Medulla oblongata (tissue), 1 donor: ENCODE data around the gene FAF2.
"Not testable (repeated sequence)": the region's sequence is repeated elsewhere in the genome, so short reads cannot be mapped to it uniquely, and the experiment has no call there.

Source experiments
- DNase-seq: peaks from one replicate; pipeline ENCODE4 v3.0.0-alpha.2; 2015; ENCODE audit errors: extremely low spot score

The FAF2 gene, protein sequence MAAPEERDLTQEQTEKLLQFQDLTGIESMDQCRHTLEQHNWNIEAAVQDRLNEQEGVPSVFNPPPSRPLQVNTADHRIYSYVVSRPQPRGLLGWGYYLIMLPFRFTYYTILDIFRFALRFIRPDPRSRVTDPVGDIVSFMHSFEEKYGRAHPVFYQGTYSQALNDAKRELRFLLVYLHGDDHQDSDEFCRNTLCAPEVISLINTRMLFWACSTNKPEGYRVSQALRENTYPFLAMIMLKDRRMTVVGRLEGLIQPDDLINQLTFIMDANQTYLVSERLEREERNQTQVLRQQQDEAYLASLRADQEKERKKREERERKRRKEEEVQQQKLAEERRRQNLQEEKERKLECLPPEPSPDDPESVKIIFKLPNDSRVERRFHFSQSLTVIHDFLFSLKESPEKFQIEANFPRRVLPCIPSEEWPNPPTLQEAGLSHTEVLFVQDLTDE

DNA sequence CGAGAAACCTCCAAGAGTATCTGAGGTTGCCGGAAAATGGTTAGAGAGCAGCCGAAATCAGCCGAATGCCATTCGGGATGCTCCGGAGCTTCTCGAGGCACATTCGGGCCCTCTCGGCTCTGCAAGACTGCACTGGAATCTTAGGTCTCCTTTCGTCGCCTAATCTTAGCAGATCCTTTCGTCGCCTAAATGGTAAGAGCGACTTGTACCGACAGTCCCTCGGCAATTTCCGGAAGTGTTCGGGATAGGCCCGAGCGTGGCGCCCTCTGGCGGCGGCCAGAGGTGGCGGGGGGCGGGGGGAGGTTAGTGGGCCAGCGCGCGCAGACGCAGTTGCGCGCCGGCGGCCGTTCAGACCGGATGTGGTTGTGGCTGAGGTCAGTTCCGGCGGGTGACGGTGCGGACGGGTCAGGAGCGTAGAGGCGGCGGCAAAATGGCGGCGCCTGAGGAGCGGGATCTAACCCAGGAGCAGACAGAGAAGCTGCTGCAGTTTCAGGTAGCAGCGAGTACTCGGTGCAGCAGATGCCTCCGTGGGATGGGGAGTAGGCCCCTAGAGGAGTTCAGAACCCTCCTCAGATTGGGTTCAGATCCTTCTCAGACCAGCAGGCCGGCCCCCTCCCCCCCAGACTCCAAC lies at the start of gene FAF2:
Gene FAF2, plus strand, starts transcription at position 408 of the 631 bp plus-strand sequence. Its CDS starts 23 bp downstream, at position 431.
- peak; percentile 98 for DNase-seq

DNA sequence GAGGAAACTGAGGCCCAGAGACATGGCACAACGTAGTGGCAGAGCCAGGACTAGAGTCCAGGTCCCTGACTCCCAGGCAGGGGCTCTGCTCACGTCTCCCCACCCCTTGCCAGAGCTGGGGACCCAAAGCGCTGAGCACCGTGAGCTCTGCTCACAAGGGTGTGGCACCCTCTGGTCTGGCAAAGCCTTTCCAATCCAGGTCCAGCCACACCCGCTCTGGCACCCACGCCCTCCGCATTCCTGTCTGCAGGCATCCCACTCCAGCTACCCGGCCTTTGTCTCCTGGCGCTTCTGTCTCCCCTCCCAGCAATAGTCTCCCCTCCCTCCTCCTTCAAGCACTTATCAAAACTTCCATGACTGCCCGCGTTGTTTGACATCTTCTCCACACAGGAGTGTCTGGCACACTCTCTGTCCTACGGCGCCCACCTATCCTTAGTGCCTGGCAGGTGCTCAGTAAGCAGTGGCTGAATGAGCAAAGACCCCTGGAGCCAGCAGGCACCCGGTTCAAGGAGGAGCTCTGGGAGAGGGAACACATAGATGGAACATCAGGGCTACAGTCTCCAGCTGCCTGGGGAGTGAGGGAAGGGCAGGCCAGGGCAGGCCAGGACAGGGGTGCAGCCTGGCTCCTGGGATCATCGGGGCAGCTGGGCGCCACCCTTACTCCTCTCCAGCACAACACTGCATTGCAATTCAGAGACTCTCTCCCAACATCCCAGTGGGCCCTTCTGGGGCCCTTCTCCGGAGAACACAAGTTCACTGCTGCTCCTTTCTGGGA lies 47.6 kb upstream of the FAF2 start:
- DNase-seq: no peak

DNA sequence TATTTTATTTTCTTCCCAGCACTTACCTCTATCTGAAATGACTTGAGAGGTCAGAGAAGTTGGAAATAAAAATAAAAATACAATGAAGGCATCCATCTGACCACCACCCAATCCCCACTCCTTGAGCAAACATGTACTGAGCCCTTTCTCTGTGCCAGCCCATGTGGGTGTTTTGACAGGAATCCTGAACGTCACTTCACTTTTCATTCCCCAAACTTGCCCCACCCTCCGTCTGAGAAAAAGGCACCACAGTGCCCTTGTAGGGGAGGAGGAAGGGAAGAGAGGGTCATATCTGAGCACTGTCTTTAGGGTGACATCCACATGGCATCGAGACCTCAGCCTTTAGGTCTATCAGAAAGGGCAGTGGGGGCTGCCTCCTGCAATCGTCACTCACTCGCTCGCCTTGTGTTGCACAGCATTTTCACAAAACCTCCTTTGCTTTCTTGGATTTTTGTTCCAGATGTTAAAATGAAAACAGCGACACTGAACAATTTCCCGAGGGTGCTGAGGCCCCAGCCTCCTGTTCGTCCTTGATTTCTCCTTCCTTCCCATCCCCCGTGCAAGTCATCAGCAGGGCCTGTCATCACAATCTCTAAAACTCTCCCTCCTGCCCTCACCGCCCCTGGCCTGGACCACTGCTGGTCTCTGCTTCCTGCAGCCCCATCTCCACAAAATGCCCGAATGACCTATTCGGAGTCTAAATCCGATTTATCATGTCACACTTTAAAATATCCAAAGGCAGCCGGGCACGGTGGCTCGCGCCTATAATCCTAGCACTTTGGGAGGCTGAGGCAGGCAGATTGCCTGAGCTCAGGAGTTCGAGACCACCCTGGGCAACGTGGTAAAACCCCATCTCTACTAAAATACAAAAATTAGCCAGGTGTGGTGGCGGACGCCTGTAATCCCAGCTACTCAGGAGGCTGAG lies 46.6 kb upstream of the FAF2 start:
- DNase-seq: no peak

DNA sequence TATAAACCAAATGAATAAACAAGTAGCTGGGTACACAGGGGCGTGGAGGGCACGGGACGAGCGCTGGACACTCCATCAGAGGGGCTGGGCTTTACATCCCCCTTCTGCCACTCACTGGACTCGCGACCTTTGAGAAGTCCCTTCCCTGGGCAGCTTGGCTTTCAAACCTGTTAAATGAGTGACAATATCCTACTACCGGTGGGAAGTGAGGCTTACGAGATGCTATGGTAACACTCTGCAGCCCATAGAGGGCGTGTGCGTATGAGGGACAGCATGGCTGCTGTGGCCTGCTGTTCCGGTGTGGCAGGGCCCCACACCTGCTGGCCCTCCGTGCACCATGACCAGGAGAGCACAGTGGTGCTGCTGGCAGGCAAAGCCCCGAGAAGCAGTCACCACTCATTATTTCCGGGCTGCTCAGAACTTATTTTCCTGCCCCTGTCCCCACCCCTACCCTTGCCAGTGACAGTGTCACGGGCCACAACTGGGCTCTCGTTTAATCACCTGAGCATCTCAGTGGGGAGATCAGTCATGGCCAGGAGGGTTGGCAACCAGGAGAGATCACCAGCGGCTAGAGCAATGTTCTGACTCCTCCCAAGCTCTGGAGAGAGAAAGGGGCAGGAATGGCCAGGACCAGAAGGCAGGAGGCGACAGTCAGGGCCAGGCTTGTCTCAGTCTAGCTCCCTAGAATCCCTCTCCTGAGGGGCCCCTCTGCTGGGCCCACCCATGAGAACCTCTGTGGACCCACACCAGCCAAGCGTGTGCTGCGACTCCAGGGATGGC lies 42.3 kb upstream of the FAF2 start:
- no peak for DNase-seq

DNA sequence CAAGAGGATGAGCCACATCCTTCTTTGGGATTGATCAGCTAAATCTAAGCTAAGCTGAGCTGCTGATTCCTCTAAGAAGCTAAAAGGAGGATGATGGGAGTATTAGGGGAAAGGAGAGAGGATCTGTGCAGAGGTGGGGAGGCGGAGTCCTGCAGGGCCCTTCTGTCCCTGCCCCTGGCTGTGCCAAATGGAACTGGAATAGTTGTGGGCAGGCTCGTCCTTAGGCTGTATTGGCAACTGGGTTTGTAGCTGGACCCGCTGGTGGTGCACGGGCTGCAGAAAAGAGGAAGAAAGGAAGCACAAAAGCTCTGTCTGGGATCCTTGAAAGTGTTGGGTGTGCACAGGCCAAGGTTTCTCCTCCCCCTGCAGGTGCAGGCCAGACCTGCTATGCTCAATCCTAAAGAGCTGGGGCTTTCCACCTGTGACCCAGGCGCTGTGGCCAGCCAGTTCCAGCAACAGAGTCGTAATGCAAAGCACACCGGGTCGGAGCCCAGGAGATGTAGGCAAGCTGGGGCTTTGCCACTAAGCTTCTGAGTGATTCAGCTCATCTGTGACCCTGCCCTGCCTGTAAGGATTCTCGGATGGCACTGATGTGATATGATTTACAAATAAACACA lies 41.6 kb upstream of the FAF2 start:
- DNase-seq: no peak

DNA sequence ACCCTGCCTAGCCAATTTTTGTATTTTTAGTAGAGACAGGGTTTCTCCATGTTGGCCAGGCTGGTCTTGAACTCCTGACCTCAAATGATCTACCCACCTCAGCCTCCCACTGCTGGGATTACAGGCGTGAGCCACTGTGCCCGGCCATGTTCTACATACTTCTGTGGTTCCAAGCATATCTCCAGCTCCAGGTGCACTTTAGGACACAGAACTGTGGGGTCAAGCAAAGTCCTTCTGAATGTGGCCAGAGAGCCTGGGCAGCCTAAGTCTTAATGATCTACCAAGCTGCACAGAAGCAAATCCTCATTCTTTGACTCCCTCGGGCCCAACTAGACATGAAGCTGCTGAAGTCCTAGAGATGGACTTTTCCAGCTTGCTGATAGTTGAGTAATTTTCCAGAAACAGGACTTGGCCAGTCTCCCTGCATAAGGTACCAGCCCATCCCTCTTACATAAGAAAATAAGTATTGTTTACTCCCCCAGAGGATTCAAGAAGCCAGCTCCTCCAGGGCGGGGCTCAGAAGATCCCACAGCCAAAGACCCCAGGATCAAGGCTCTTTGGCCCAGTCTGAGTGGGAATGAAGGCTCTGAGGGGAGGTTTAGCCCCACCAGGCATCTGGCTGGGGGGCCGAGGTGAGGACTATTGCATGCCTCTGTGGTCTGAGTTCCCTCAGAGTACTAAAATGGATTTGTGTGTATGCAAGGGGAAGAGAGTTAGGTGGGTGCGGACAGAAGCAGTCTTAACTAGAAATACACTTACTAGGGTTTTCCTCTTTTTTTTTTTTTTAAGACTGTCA lies 40.5 kb upstream of the FAF2 start:
- DNase-seq: no peak

DNA sequence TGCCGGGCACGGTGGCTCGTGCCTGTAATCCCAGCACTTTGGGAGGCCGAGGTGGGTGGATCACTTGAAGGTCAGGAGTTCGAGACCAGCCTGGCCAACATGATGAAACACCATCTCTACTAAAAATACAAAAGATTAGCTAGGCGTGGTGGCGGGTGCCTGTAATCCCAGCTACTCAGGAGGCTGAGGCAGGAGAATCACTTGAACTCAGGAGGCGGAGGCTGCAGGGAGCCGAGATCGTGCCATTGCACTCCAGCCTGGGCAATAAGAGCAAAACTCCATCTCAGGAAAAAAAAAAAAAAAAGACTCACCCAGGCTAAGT lies 40.0 kb upstream of the FAF2 start:
- not testable (repeated sequence) for DNase-seq

DNA sequence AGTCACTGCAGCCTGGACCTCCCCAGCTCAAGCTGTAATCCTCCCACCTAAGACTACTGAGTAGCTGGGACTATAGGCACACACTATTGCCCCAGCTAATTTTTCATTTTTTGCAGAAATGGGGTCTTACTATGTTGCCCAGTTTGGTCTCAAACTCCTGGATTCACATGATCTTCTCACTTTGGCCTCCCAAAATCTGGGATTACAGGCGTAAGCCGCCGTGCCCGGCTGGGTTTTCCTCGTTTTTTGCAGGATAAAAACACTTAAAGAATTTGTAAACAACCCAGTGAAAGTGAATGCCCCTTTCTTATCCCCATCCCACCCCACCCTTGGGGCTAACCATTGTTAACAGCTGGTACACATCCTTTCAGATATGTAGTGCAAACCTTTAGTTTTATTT lies 39.6 kb upstream of the FAF2 start:
- DNase-seq: no peak

DNA sequence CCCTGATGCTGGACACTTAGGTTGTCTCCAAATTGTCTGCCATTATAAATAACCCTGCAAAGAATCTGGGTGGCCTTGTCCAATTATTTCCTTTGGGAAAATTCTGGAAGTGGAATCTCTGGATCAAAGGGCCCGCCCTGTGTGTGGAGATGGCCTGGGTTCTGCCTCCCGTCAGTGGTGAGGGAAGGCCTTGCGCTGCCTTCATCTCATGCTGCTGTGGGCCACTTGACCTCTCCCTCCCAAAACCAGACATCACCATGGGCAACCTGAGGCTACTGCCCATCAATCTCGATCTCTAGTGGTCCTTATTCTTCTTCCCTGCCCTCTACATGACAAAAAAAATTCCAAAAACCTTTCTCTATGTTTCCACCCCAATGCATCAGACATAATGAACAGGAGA lies 38.4 kb upstream of the FAF2 start:
- DNase-seq: no peak

DNA sequence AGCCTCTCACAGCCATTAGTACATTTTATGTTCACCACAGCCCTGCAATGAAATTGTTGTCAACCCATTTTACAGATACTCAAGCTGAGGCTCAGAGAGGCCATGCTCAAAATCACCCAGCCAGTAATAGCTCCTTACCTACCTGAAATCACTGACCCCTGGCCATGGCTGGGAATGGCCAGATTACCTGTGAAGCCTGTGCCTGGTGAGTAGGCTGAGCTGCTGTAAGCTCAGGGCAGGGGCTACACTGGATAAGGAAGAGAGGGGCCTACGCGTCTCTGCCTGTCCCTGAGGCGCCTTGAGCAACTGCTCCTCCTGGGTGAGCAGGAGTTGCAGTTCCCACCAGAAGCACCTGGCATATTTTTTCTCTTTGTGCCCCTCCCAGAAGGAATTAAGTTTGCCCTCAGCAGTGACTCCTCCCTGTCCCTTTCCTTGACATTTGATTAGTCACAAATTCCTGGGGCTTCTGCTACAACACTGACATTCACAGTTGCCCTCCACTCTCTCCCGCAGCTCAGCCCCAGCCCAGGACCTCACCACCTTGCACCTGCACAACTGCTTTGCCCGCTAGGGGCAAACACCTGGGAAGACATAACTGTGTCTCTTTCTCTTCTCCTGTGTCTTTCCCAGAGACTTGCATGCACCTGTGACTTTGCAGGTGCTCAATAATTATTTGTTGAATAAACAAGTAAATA lies 37.6 kb upstream of the FAF2 start:
- DNase-seq: no peak

DNA sequence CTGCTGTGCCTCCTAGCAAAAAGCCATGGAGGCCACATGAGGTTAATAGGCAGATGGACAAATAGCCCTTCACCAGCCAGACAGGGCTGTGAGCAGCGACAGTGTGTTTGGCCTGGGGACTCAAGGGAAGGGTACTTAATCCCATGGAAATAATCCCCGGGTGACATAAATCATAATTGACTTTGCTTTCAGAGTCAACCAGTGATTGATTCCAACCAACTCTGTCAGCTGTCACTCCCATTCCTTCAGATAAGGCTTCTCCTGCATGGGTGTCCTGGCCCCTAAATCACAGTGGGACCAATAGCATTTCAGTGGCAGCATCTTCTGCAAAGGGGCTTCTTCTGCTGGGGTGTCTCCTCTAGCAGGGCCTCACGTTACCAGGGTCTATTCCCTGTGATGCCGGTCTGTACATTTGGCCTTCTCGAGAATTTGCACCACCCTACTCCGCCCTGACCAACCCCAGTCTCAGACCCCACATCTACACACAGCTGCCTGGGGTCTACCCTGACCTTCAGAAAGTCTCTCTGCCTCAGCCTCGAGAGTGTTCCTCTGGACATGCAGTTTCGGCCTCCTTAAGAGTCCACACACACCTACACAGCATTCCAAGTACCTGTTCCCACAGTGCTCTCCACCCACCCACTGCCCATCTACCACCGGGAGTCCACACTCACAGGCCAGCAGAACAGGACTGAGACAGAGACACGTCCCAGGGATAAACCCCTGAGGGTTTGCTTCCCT lies 35.5 kb upstream of the FAF2 start:
- no peak for DNase-seq

DNA sequence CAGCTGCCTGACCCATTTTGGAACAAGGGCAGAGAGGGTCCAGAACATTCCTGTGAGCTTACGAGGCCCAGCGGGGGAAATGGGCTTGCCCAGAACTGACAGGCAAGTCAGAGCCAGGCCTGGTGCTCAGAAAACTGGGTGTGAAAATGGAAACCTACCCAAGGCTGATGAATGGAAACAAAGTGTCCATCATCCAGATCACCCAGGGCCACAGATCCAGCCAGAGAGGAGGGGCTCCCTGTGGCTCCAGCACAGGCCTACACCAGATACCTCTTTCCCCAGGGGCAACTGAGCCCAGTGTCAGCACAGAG lies 35.0 kb upstream of the FAF2 start:
- DNase-seq: no peak

DNA sequence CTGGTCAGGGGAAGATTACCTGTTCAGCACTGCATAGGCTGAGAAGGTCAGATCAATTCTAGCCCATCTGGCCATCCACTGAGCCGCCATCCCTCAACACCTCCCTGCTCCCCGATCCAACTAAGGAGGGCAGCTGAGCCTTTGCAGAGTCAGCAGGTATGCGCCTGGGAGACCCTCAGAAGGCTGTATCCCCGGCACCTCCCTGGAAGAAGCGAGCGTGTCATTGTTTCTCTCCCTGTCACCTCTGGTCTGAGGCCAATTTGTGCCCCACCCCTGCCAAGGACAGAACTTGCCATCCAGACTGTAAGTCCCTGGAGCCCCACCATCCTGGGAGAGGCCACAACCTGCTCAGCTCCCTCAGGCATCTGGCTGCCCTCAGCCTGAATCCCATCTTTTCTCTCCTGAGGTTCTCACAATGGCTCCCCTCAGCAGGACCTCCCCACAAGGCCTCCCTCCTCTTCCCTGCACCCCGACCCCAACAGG lies 34.4 kb upstream of the FAF2 start:
- no peak for DNase-seq

DNA sequence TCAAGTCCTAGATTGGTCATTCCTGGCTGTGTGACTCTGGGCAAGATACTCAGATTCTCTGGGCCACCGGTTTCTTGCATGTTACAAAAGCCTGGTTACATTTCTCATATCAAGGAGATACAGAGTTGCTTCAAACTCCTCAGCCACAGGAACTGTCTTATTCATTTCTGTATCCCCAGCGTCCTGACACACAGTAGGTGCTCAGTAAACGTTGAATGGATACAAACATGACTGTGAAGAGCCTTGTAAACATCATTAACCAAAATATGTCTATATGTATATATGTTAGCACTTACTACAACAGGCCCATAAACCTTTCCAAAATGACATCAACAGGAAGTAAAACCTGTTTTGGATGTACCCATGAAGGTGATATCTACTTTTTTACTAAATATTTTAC lies 33.5 kb upstream of the FAF2 start:
- no peak for DNase-seq

DNA sequence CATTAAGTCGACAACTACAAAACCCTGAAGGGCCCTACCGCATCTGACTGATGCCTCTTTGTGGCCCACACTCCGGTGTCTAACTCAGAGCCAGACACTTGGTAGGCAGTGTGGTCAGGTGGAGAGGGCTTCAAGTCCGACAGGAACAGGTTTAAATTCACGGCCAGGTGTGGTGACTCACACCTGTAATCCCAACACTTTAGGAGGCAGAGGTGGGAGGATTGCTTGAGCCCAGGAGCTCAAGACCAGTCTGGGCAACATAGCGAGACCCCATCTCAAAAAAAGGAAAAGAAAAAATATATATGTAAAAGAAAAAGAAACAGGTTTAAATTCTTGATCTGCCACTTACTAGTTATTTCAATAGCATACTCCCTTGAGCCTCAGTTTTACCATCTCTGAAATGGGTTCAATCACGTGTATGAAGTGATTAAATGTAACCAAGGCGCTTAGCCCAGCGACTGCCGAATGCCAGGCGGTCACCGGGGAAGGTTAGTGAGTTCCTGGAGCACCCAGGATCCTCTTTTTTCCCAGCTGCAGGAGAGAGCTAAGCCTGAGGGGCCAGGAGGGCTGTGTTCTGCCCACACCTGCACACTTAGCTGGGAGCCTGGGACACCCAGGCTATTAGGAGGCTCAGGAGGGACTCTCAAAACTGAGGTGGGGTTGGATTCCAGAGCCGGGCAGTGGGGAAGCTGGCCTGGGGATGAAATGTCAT lies 32.8 kb upstream of the FAF2 start:
- DNase-seq: no peak

DNA sequence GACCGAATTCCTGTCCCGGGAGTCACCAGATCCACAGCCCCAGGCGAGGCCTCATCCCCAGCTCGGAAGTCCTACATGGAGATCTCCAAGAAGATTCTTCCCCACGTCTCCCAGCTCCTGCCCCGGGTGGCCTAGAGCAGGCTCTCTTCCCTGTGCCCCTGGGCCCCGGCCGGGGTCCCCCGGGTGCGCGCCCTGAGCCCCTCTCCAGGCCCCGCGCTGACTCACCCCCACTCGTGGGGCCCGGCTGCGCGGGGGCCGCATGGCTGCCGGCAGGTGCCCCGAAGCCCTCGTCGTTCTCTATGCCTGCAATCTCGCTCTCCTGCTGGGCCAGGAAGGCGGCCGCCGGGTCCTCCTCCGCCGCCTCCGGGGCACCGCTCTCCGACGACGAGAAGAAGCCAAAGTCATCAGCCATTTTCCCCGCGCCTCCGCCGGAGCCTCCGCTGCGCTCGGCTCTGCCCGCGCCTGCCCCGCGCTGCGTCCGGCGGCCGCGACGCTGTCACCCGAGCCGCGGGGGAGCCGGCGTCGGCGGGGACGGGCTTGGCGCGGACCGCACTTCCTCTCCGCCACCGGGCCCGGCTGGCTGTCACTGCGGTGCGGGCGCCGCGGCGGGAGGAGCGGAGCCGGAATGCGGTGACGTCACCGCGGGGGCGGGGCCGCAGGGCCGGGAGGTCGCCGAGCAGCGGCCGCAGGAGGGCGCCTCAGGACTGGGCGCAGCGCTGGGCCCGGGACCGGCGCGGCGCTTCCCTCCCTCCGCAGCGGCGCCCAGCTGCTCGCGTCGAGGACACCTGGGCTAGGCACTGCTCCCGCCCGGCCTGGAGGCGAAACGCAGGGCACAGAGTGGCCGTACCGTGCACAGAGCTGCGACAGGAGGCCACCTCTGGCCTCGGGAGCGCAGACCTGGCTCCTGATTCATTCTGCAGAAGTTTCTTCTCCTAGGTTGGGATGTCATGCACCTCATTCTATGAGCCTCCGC lies 31.9 kb upstream of the FAF2 start, which contains the start of gene CLTB:
Gene CLTB, minus strand, starts transcription at position 588 of the 973 bp plus-strand sequence. Its CDS starts 176 bp downstream, at position 412.
- peak; percentile 93 for DNase-seq
